KMS-11 (cell line): ENCODE data around the gene MAL.

Experiments
- H2AFZ ChIP-seq: fragments of 200-600 bp; sonication (generic); 2 replicates; pipeline ENCODE4 v1.6.1; 2016; ENCODE audit warnings: antibody characterized with exemption, mixed run types, low read depth
- H3K27ac ChIP-seq: fragments of 200-600 bp; sonication (generic); 2 replicates; pipeline ENCODE4 v1.6.1; 2016; ENCODE audit warnings: mild to moderate bottlenecking, mixed run types
- H3K27me3 ChIP-seq: fragments of 200-600 bp; sonication (generic); 2 replicates; pipeline ENCODE4 v1.6.1; 2017; ENCODE audit warnings: mild to moderate bottlenecking, low read depth, mixed run types, moderate library complexity; ENCODE audit not compliant: insufficient read depth
- H3K36me3 ChIP-seq: fragments of 200-600 bp; sonication (generic); 2 replicates; pipeline ENCODE4 v1.6.1; 2017; ENCODE audit warnings: mild to moderate bottlenecking, mixed run types; ENCODE audit not compliant: insufficient read depth
- H3K4me1 ChIP-seq: fragments of 200-600 bp; sonication (generic); 2 replicates; pipeline ENCODE4 v1.6.1; 2016; ENCODE audit warnings: mild to moderate bottlenecking, low read depth, mixed run types; ENCODE audit not compliant: poor library complexity, severe bottlenecking
- H3K4me2 ChIP-seq: fragments of 200-600 bp; sonication (generic); 2 replicates; pipeline ENCODE4 v1.7.0; 2016; ENCODE audit warnings: mild to moderate bottlenecking, mixed run types
- H3K4me3 ChIP-seq: fragments of 200-600 bp; sonication (generic); IDR thresholded peaks from 2 replicates; pipeline ENCODE4 v1.6.1; 2017; ENCODE audit warnings: low read depth, low read length, mixed read lengths; ENCODE audit not compliant: insufficient read depth
- H3K79me2 ChIP-seq: fragments of 200-600 bp; sonication (generic); 2 replicates; pipeline ENCODE4 v1.6.1; 2016; ENCODE audit warnings: low read depth, mixed run types; ENCODE audit not compliant: insufficient read depth
- H3K9ac ChIP-seq: fragments of 200-600 bp; sonication (generic); 2 replicates; pipeline ENCODE4 v1.6.1; 2016; ENCODE audit warnings: mild to moderate bottlenecking, mixed run types
- H4K20me1 ChIP-seq: fragments of 200-600 bp; sonication (generic); 2 replicates; pipeline ENCODE4 v1.6.1; 2016; ENCODE audit warnings: mild to moderate bottlenecking, mixed run types; ENCODE audit not compliant: insufficient read depth
- CTCF ChIP-seq: fragments of 200-600 bp; sonication (generic); conservative IDR thresholded peaks from 2 replicates; pipeline ENCODE4 v1.6.1; 2017; ENCODE audit warnings: low read depth, mild to moderate bottlenecking, antibody characterized with exemption, low read length, moderate library complexity, mixed read lengths

The MAL gene

GRCh38 chr2:95030496-95030895, 5.0 kb downstream of the MAL start:
- no peak for TF ChIP-seq CTCF
- H3K9ac ChIP-seq = no peak overlapping the region
- H4K20me1 ChIP-seq = no peaks in the 10 kb centered on the region
- no peaks in the 10 kb centered on the region for H3K36me3 ChIP-seq
- no peak overlapping the region for H3K4me2 ChIP-seq
- no peaks in the 10 kb centered on the region for H3K4me1 ChIP-seq
- H3K79me2 ChIP-seq = no peaks in the 10 kb centered on the region
- H2AFZ ChIP-seq = no peak overlapping the region
- H3K4me3 ChIP-seq = no peak overlapping the region
- no peak overlapping the region for H3K27ac ChIP-seq
- H3K27me3 ChIP-seq = no peaks in the 10 kb centered on the region

GRCh38 chr2:95031076-95031725, 5.7 kb downstream of the MAL start:
- Histone ChIP-seq H2AFZ (no peak overlapping the region), H3K27me3 (no peaks in the 10 kb centered on the region), H3K27ac (no peak overlapping the region), H4K20me1 (no peaks in the 10 kb centered on the region), H3K4me3 (no peak overlapping the region), H3K79me2 (no peaks in the 10 kb centered on the region), H3K9ac (no peak overlapping the region), H3K4me2 (no peak overlapping the region), H3K36me3 (no peaks in the 10 kb centered on the region), H3K4me1 (no peaks in the 10 kb centered on the region)
- no peak for TF ChIP-seq CTCF

GRCh38 chr2:95031726-95032116, 6.2 kb downstream of the MAL start:
- Histone ChIP-seq H4K20me1 (no peaks in the 10 kb centered on the region), H3K27ac (no peak overlapping the region), H3K4me3 (no peak overlapping the region), H3K79me2 (no peaks in the 10 kb centered on the region), H3K27me3 (no peaks in the 10 kb centered on the region), H3K4me2 (no peak overlapping the region), H3K9ac (no peak overlapping the region), H3K4me1 (no peaks in the 10 kb centered on the region), H2AFZ (no peak overlapping the region), H3K36me3 (no peaks in the 10 kb centered on the region)
- no peak for TF ChIP-seq CTCF

- H2AFZ ChIP-seq = no peak overlapping the region
- no peaks in the 10 kb centered on the region for H3K27me3 ChIP-seq
- no peak overlapping the region for H3K9ac ChIP-seq
- no peak overlapping the region for H3K4me2 ChIP-seq
- no peak for TF ChIP-seq CTCF
- no peaks in the 10 kb centered on the region for H3K79me2 ChIP-seq
- no peak overlapping the region for H3K27ac ChIP-seq
- H4K20me1 ChIP-seq = no peaks in the 10 kb centered on the region
- H3K4me1 ChIP-seq = no peaks in the 10 kb centered on the region
- H3K4me3 ChIP-seq = no peak overlapping the region
- no peaks in the 10 kb centered on the region for H3K36me3 ChIP-seq
Measured at GRCh38 chr2:95032341-95032740, 6.8 kb downstream of the MAL start.
